ENCODE results near the gene PRR13. TPM values are rescaled to one million over a fixed set of nuclear protein-coding genes. Genes with fewer than 3 reads are reported as not detected.

PRR13 gene
- total RNA-seq, 1 donor from 2014 or later = 29.0 TPM

DNA sequence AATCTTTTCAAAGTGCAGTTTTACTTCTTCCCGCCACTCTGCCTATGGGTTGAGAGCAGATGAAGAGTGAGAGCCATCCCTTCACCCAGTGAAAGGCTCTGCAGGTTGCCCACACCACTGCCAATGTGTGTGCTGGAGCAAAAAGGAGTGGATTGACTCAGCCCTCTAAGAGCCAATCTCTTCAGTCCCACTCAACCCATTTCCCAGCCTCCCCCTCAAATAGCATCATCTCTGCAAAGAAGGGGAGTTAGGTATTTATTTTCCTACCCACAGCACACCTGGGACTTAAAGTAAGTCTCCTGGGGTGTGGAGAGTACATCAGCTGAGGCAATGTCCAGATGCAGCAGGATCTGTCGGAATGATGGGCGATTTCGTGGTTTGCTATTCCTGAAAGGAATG lies 42.4 kb downstream of the PRR13 start:
- TF ChIP-seq, protein P1, sequence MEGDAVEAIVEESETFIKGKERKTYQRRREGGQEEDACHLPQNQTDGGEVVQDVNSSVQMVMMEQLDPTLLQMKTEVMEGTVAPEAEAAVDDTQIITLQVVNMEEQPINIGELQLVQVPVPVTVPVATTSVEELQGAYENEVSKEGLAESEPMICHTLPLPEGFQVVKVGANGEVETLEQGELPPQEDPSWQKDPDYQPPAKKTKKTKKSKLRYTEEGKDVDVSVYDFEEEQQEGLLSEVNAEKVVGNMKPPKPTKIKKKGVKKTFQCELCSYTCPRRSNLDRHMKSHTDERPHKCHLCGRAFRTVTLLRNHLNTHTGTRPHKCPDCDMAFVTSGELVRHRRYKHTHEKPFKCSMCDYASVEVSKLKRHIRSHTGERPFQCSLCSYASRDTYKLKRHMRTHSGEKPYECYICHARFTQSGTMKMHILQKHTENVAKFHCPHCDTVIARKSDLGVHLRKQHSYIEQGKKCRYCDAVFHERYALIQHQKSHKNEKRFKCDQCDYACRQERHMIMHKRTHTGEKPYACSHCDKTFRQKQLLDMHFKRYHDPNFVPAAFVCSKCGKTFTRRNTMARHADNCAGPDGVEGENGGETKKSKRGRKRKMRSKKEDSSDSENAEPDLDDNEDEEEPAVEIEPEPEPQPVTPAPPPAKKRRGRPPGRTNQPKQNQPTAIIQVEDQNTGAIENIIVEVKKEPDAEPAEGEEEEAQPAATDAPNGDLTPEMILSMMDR (IDR thresholded peaks at IDR 0.05; ENCODE audit: insufficient read depth, low read length, severe bottlenecking) = no peak
- Histone ChIP-seq H3K4me3 (ENCODE audit: low read depth, low read length) (no peak overlapping the region), H3K27me3 (ENCODE audit: control insufficient read depth, insufficient read depth, low read length) (no peaks in the 10 kb centered on the region), H3K36me3 (ENCODE audit: control insufficient read depth, insufficient read depth, low read length) (peaks cover 24% of the 10 kb centered on the region)
- DNase-seq (ENCODE audit: low read depth) = no peak
- FAIRE-seq = no peak

DNA sequence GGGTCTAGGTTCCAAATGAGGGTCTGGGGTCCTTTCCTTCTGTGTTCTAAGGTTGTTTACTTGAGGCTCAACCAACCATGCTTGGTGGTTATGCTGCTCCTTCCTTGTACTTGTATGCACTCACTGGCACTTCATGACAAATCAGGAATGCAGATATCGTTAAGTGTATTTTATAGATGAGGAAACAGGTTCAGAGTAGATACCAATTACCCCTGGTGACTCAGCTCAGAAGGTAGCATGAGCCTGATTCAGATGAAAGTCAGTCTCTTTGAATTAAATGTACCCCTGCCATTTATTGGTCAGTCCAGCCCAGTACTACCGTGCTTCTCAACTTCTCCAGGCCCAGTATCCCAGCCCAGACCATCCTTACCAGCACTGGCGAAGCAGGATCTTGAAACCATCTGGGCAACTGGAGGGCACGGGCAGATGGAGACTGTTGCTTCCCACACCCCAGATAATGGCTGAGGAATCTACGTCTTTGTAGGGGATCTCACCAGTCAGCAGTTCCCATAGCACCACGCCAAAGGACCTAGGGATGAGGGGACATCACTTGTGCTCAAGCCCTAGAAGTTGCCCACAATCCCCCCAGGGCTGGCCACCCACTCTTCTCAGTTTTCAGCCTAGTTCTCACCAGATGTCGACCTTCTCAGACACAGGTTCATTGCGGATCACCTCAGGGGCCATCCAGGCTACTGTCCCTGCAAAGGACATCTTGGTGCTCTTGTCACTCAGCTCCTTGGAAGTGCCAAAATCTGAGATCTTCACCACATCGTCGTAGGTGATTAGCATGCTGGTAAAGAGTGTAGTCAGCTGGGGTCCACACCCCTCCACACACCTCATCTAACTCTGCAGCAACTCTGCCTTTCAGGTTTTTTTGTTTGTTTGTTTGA lies 43.4 kb downstream of the PRR13 start:
- H3K27me3 ChIP-seq (ENCODE audit: control insufficient read depth, insufficient read depth, low read length) = no peaks in the 10 kb centered on the region
- DNase-seq (ENCODE audit: low read depth) (peak; percentile 63), FAIRE-seq (peak; percentile 28)
- TF ChIP-seq, protein P1 (IDR thresholded peaks at IDR 0.05; ENCODE audit: insufficient read depth, low read length, severe bottlenecking) = no peak
- no peak overlapping the region for H3K4me3 ChIP-seq (ENCODE audit: low read depth, low read length)
- H3K36me3 ChIP-seq (ENCODE audit: control insufficient read depth, insufficient read depth, low read length) = peaks cover 19% of the 10 kb centered on the region

DNA sequence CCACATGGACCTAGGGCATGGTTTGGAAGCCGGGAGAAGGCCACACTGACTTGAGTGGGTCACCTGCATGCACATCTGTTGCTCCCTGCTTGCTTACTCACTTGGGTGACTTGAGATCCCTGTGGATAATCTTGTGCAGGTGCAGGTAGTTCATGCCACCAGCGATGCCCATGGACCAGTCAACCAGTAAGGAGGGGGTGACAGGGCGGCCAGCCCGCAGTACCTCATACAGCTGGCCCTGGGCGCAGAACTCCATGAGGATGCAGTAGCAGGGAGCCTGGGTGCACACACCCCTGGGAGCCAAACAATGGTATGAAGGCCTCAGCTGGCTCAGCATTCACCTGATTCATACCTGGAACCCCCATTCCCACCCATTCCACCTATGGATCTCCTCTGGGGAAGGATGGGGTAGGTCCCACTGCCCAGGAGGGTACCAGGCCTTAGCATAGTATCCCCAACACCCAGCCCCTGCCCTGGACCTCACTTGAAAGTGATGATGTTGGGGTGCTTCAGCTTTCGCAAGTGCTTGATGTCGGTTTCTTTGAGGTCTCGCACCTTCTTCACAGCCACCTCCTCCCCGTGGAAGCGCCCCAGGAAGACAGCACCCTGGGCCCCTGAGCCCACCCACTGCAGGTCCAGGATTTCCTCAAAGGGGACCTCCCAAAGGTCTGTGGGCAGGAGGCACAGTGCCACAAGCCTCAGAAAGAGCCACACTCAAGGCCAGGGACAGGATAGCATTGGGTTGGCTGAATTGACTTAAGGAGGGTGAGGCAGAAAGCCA lies 44.6 kb downstream of the PRR13 start:
- peaks cover 14% of the 10 kb centered on the region for H3K36me3 ChIP-seq (ENCODE audit: control insufficient read depth, insufficient read depth, low read length)
- no peak for DNase-seq (ENCODE audit: low read depth)
- no peak for FAIRE-seq
- TF ChIP-seq, protein P1 (IDR thresholded peaks at IDR 0.05; ENCODE audit: insufficient read depth, low read length, severe bottlenecking) = no peak
- no peak overlapping the region for H3K4me3 ChIP-seq (ENCODE audit: low read depth, low read length)
- H3K27me3 ChIP-seq (ENCODE audit: control insufficient read depth, insufficient read depth, low read length) = no peaks in the 10 kb centered on the region

DNA sequence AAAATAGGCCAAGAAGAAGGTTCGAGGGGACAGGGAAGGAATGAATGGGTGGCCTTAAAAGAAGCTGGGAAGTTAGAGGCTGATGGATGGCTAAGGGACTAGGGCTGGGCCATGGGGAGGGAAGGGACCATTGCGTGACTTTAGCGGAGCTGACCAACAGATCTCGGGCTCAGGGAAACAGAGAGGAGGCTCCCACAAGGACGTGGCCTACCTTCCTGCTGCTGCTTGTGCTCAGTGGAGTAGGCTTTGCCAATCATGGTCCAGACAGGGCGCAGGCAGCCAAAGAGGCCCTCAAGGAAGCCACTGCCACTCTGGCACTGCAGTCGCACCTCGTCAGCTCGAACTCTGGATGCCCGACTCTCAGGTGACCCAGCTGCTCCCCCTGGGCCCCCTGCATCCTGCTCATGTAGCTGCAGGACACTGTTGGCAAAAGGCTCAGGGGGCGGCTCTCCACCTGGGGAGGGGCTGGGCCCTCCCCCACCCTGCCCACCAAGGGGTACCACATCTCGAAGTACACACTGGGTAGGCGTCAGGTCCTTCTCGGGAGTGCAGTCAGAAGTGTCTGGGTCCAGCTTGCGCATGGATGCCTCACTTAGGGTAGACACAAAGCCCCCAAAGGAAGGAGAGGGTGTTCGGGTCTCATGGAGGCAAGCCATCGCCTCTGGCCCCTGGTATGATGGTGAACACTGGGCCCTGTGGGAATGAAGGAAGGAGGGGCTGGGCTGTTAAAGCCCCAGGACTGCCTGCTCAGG lies 45.4 kb downstream of the PRR13 start:
- Histone ChIP-seq H3K4me3 (ENCODE audit: low read depth, low read length) (no peak overlapping the region), H3K36me3 (ENCODE audit: control insufficient read depth, insufficient read depth, low read length) (peaks cover 14% of the 10 kb centered on the region), H3K27me3 (ENCODE audit: control insufficient read depth, insufficient read depth, low read length) (no peaks in the 10 kb centered on the region)
- no peak for DNase-seq (ENCODE audit: low read depth)
- no peak for FAIRE-seq
- TF ChIP-seq, protein P1 (IDR thresholded peaks at IDR 0.05; ENCODE audit: insufficient read depth, low read length, severe bottlenecking) = no peak

DNA sequence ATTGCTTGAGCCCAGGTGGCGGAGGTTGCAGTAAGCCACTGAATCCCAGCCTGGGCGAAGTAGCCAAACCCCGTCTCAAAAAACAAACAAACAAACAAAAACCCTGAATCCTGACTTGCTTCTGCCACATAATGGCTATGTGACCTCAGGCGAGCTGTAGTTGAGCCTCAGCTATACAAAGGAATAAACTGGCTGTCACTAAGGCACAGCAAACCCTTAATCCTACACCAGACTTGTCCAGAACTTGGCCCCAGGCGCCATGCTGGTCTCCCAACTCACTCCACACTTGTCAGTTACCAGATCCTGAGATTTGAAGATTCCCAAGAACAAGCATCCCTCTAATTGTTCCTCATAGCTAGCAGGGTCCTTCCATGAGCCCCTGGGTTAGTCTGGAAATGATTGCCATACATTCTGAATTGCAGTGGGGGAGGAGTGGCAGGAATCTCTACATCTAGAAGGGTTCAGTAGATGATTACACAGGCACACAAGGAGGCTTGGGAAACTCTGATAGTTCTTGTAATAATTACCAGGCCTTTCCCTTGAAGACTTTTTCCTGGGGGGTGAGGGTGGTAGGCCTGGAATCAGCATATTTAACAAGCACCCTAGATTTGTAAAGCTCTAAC lies 47.8 kb downstream of the PRR13 start:
- peak; percentile 55 for FAIRE-seq
- TF ChIP-seq, protein P1 (IDR thresholded peaks at IDR 0.05; ENCODE audit: insufficient read depth, low read length, severe bottlenecking) = no peak
- H3K4me3 ChIP-seq (ENCODE audit: low read depth, low read length) = no peak overlapping the region
- no peak for DNase-seq (ENCODE audit: low read depth)
- no peaks in the 10 kb centered on the region for H3K27me3 ChIP-seq (ENCODE audit: control insufficient read depth, insufficient read depth, low read length)
- peaks cover 8% of the 10 kb centered on the region for H3K36me3 ChIP-seq (ENCODE audit: control insufficient read depth, insufficient read depth, low read length)
